Muscle layer of duodenum (tissue), 2 donors: Measurements from ENCODE around the gene S1PR3.

Experiments
- H3K27ac ChIP-seq: one replicate; pipeline ENCODE4 v1.7.0; 2013; ENCODE audit warnings: mild to moderate bottlenecking, low read length
- H3K27me3 ChIP-seq: one replicate; pipeline ENCODE4 v1.7.0; 2013; ENCODE audit warnings: low read depth, mild to moderate bottlenecking, control low read depth, low read length
- H3K36me3 ChIP-seq, 2 donors: one replicate each; pipeline ENCODE4 v1.7.0; 2013; ENCODE audit warnings: low read length in 2 of 2, control low read depth in 1 of 2, mild to moderate bottlenecking in 1 of 2; ENCODE audit not compliant: insufficient read depth in 2 of 2, control insufficient read depth in 1 of 2
- H3K4me1 ChIP-seq, 2 donors: one replicate each; pipeline ENCODE4 v1.7.0; 2013; ENCODE audit warnings: low read length in 2 of 2, mild to moderate bottlenecking in 2 of 2, control low read depth in 1 of 2, moderate library complexity in 1 of 2; ENCODE audit not compliant: insufficient read depth in 2 of 2, control insufficient read depth in 1 of 2
- H3K4me3 ChIP-seq, 2 donors: one replicate each; pipeline ENCODE4 v1.7.0; 2013; ENCODE audit warnings: low read length in 2 of 2, low read depth in 1 of 2, mild to moderate bottlenecking in 1 of 2
- H3K9me3 ChIP-seq, 2 donors: one replicate each; pipeline ENCODE4 v1.7.0; 2013; ENCODE audit warnings: low read length in 2 of 2, control low read depth in 1 of 2, mild to moderate bottlenecking in 1 of 2; ENCODE audit not compliant: control insufficient read depth in 1 of 2
- donor health status: healthy.

S1PR3 gene

GRCh38 chr9:89001917-89002540 lies 10.8 kb downstream of the S1PR3 start:
- Histone ChIP-seq H3K4me3 (no peak overlapping the region), H3K27me3 (no peaks in the 10 kb centered on the region), H3K27ac (no peak overlapping the region), H3K4me1 (peaks cover 0 to 36% of the 10 kb centered on the region in 2 donors), H3K36me3 (peaks cover 4 to 6% of the 10 kb centered on the region in 2 donors), H3K9me3 (no peaks in the 10 kb centered on the region)

- H3K4me1 ChIP-seq, result peaks cover 0 to 27% of the 10 kb centered on the region in 2 donors
- H3K27me3 ChIP-seq, result no peaks in the 10 kb centered on the region
- H3K36me3 ChIP-seq, result peaks cover 4 to 6% of the 10 kb centered on the region in 2 donors
- H3K9me3 ChIP-seq, result no peaks in the 10 kb centered on the region
- H3K27ac ChIP-seq, result no peak overlapping the region
- H3K4me3 ChIP-seq, result no peak overlapping the region
Measured at GRCh38 chr9:89002987-89003386, 11.7 kb downstream of the S1PR3 start.

- Histone ChIP-seq H3K9me3 (no peaks in the 10 kb centered on the region), H3K27ac (no peak overlapping the region), H3K4me1 (peaks cover 0 to 14% of the 10 kb centered on the region in 2 donors), H3K27me3 (no peaks in the 10 kb centered on the region), H3K4me3 (no peak overlapping the region), H3K36me3 (peaks cover 4 to 6% of the 10 kb centered on the region in 2 donors)
Measured at GRCh38 chr9:89005323-89005722, 14.1 kb downstream of the S1PR3 start.

- H3K4me1 ChIP-seq, result peaks cover 0 to 4% of the 10 kb centered on the region in 2 donors
- H3K27ac ChIP-seq, result no peak overlapping the region
- no peak overlapping the region for H3K4me3 ChIP-seq
- peaks cover 4 to 6% of the 10 kb centered on the region in 2 donors for H3K36me3 ChIP-seq
- no peaks in the 10 kb centered on the region for H3K9me3 ChIP-seq
- H3K27me3 ChIP-seq, result no peaks in the 10 kb centered on the region
Measured at GRCh38 chr9:89006267-89006666, 15.0 kb downstream of the S1PR3 start.

GRCh38 chr9:89006996-89007967 lies 16.0 kb downstream of the S1PR3 start:
- no peak overlapping the region for H3K27ac ChIP-seq

GRCh38 chr9:89008055-89008743 lies 16.9 kb downstream of the S1PR3 start:
- Histone ChIP-seq H3K4me1 (no peaks in the 10 kb centered on the region), H3K36me3 (peaks cover 0 to 6% of the 10 kb centered on the region in 2 donors)

More at GRCh38 chr9:89006996-89007967, 16.0 kb downstream of the S1PR3 start:
- peaks cover 4 to 6% of the 10 kb centered on the region in 2 donors for H3K36me3 ChIP-seq
- H3K27me3 ChIP-seq, result no peaks in the 10 kb centered on the region
- no peaks in the 10 kb centered on the region for H3K9me3 ChIP-seq
- H3K4me3 ChIP-seq, result no peak overlapping the region
- H3K4me1 ChIP-seq, result no peaks in the 10 kb centered on the region

GRCh38 chr9:89008744-89009545 lies 17.7 kb downstream of the S1PR3 start:
- Histone ChIP-seq H3K27me3 (no peaks in the 10 kb centered on the region), H3K27ac (no peak overlapping the region), H3K4me3 (no peak overlapping the region), H3K9me3 (no peaks in the 10 kb centered on the region), H3K4me1 (no peaks in the 10 kb centered on the region), H3K36me3 (peaks cover 0 to 6% of the 10 kb centered on the region in 2 donors)

More at GRCh38 chr9:89008055-89008743, 16.9 kb downstream of the S1PR3 start:
- H3K27me3 ChIP-seq, result no peaks in the 10 kb centered on the region
- H3K27ac ChIP-seq, result no peak overlapping the region
- no peak overlapping the region for H3K4me3 ChIP-seq
- no peaks in the 10 kb centered on the region for H3K9me3 ChIP-seq

GRCh38 chr9:89009546-89009840 lies 18.2 kb downstream of the S1PR3 start:
- Histone ChIP-seq H3K27me3 (no peaks in the 10 kb centered on the region), H3K36me3 (peaks cover 0 to 6% of the 10 kb centered on the region in 2 donors), H3K27ac (no peak overlapping the region)

GRCh38 chr9:89010056-89010455 lies 18.8 kb downstream of the S1PR3 start:
- H3K36me3 ChIP-seq, result peaks cover 0 to 4% of the 10 kb centered on the region in 2 donors
- H3K27me3 ChIP-seq, result no peaks in the 10 kb centered on the region
- no peak overlapping the region for H3K4me3 ChIP-seq
- H3K4me1 ChIP-seq, result no peaks in the 10 kb centered on the region
- H3K27ac ChIP-seq, result no peak overlapping the region
- no peaks in the 10 kb centered on the region for H3K9me3 ChIP-seq

More at GRCh38 chr9:89009546-89009840, 18.2 kb downstream of the S1PR3 start:
- H3K4me3 ChIP-seq, result no peak overlapping the region
- H3K9me3 ChIP-seq, result no peaks in the 10 kb centered on the region
- no peaks in the 10 kb centered on the region for H3K4me1 ChIP-seq

GRCh38 chr9:89010526-89011111 lies 19.4 kb downstream of the S1PR3 start:
- Histone ChIP-seq H3K4me1 (no peaks in the 10 kb centered on the region), H3K27me3 (no peaks in the 10 kb centered on the region), H3K4me3 (no peak overlapping the region), H3K9me3 (no peaks in the 10 kb centered on the region), H3K36me3 (no peaks in the 10 kb centered on the region), H3K27ac (no peak overlapping the region)
